ENCODE measurements around the gene CAMSAP1.

CAMSAP1 gene

DNA sequence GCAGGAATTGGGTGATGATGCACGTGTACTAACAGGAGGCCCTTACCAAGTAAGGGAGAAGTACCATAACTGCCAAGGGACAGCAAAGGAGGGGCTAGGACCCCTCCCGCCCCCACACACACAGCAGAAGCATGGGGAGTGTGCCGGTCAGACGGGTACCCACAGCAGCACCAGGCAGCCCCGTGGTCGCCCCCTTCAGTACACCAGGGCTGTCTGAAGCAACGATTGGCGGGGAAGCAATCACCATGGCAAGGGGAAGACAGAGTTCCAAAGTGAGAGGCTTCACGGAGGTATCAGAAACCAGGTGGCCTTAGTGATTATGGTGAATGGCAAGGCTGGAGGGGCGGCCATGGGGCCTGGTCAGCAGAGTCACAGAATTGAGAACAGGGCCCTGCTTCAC, 72.2 kb downstream of the CAMSAP1 start:
- no peak for DNase-seq (ENCODE audit: low read depth)

DNA sequence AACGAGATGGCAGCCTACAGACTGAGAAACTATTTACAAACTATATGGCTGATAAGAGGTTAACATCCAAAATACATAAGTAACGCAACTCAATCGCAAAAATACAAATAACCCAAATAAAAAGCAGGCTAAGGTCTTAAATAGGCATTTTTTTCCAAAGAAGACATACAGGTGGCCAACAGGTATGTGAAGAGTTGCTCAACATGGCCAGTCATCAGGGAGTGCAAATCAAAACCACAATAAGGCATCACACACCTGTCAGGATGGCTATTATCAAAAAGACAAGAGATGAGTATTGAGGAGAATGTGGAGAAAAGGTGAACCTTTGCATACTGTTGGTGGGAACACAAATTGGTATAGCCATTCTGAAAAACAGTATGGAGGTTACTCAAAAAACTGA, 73.5 kb downstream of the CAMSAP1 start:
- DNase-seq (ENCODE audit: low read depth), result no peak

DNA sequence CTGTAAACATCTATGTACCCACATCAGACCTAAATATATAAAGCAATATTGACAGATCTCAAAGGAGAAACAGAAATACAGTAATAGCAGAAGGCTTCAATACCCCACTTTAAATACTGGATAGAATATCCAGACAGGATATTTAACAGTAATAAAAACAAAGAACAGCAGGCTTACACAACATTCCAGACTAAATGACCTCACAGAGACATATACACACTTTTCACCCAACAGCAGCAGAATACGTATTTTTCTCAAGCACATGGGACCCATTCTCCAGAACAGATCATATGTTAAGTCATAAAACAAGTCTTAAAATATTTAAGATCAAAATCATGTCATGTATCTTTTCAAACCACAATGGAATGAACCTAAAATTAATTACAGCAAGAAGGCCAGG, 76.8 kb downstream of the CAMSAP1 start:
- no peak for DNase-seq (ENCODE audit: low read depth)

DNA sequence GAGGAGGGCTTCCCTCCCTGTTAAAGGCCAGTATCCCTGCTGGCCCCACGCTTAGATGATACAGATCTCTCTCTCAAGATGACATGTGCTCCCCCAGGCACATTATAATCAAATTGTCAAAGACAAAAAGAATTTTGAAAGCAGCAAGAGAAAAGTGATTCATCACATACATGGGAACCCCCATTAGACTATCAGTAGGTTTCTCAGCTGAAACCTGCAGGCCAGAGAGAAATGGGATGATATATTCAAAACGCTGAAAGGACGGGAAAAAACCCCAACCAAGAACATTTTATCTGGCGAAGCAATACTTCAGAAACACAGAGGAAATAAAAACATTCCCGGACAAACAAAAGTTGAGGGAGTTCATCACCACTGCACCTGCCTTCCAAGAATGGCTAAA, 78.7 kb downstream of the CAMSAP1 start:
- no peak for DNase-seq (ENCODE audit: low read depth)

DNA sequence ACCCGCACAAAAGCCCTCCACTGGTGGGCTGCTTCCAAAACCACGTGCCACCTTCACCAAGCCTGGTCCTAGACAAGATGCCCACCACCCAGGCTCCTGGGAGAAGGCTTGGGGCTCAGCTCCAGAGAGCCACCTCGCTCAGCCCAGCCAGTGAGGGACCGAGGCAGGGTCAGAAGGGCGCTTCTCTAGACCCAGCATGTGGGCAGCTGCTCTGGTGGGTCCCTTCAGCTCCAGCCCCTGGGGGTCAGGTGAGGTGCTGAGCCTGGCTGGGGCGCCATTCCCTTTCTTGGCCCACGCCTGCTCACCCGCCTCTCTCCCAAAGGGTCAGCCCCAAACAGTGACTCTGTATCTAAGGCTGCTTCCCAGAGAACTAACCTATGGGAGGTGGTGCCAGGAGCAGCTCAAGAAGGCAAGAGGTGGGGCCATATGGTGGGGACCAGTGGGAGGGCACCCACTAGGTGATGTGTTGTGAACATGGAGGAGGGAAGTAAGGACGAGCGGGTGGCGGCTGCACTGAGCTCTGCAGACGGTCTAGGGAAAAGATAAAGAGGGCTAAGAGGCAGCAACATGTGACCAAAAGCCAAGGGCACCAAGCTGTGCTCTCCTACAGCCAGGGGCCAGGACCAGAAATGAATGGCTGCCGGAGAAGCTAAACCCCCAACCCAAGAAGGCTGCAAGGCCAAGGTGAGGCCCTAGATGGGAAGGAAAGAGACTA, 79.3 kb downstream of the CAMSAP1 start:
- DNase-seq (ENCODE audit: low read depth), result no peak

DNA sequence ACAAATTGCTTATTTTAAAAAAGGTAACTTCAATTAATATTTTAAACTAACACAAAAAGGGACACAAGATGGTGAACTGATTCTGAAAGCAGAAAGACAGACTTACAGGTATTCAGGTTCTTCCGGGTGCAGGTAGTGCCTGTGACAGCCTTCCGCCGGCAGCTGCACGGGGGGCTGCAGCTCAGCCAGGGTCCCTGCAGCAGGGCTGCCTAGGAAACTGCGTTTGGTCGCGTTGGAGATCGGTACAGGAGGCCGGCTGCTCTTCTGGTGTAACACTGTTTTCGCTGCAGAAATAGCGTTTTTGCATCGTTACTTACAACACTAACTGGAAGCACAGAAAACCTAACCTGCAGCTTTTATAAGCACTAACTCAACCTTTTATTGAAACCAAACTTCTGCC, 80.0 kb downstream of the CAMSAP1 start:
- DNase-seq (ENCODE audit: low read depth), result no peak

DNA sequence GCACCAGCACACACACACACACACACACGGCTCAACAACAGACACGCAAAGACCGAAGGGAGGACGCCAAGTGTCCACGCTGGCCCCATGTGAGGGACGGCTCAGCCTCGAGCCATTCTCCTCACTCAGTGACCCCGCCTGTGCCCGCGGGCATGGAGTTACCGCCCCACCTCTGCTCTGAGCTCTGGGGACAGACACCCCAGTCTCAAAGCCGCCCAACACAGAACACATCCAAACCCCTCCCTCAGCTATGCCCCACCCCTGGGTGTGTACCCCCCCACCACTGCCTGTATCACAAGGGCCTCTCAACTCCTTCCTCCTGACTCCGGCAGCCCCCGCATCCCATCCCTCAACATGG, 81.2 kb downstream of the CAMSAP1 start:
- DNase-seq (ENCODE audit: low read depth), result no peak

DNA sequence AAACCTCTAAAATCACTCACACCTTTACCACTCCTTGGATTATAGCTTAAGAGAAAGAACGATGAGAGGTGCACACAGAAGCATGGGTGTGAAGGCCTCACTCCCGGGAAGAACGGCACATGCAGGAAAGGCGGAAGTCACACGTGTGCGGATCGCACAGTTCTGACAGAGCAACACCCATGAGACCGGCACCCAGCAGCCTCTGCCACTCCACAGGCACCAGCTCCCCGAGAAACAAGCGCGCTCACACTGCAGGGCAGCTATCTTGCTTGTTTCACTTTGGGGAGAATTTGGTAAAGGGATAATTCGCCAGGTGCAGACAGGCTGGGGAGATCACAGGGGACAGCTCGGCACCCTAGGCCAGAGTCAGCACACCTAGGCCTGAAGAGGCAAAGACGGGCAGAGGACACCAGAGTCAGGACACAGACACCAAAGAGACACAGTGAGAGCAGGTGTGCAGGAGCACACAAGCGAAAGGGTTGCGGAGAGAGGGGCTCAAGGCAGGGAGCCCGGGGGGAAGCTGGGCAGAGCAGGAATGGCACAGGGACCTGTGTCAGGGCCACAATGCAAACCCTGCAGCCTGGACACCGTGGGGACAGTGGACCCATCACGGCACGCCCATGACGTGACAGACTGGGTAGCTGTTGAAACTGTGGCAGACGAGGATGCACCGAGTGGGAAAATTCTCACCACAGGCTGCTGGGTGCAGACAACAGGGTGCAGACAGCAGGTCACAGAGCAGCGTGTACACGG, 81.7 kb downstream of the CAMSAP1 start:
- DNase-seq (ENCODE audit: low read depth), result no peak

DNA sequence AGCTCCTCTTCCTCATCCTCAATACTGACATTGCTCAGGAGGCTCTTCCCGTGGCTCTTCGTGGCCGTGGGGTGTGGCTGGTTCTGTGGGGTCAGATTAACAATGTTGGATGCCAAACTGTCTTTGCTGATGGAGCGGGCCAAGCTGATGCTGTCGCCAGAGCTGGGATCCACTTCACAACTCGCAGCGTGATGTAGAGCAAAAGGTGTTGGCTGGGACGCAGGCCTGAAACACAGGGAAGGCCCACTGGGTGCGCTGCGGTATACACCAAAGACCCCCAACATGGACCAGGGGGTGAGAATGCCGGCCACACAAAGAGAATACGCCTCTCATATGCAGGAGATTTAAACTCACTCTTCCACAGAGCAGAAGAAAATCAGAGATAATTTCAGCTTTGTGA, 84.3 kb downstream of the CAMSAP1 start:
- DNase-seq (ENCODE audit: low read depth), result no peak

DNA sequence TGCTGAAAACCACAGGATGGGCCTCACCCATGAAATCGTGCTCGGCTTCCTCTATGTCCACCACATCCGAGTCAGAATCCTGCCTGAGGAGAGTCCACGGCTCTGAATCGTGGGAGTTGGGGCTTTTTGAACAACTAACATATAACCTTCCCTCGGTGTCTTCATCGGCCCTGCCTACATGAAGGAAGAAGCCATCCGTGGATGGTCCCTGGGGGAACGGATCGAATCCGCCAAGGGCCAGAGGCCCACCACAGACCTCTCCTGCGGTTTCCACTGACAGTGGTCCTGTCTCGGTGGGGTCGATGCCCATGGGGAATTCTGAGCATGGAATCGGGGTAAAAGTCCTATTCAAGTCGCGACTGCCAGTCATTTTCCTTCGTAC, 85.0 kb downstream of the CAMSAP1 start:
- DNase-seq (ENCODE audit: low read depth), result no peak

DNA sequence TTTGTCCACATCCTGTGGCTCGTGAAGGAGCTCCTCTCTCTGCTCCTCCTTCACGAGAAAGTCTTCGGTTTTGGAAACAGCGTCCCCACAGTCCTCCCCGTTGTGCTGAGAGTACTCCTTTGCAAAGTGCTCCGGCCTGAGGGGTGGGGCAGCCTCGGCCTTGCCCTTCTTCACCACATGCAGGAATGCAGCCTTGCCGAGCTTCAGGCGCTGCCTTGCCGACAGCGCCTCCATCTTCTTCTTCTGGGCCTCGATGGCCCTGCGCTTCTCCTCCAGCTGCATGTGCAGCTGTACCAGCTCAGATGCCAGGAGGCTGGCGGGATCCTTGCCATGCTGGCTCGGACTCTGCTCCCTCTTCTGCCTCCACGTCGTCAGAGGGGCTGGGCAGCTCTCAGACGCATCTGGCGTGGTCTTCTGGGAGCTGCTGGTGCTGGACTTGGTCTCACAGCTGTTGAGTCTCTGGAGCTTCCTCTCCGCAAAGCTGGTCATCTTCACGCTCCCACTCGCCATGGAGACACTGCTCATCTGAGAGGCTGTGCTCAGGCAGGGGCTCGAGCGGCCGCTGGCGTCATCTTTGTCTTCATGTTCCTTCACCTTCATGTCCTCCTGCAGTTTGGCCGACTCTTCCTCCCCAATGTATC, 85.5 kb downstream of the CAMSAP1 start:
- no peak for DNase-seq (ENCODE audit: low read depth)

DNA sequence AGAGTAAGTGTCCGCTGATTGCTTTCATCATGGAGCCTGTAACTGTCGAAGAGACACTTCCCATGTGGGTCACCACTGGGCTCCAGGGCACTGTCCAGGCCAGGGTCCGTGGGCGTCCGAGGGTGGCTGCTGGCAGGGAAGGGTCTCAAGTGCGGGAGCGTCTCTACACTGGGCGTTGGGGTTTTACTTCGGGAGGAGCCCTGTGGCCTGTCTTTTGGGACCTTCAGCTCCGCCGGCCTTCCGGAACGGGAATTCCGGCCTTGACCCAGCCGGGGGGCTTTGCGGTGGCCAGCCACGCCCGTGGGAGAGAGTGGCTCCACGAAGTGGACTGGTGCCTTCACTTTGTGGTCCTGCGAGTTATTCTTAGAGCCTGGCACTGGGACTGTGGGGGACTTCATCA, 86.2 kb downstream of the CAMSAP1 start:
- DNase-seq (ENCODE audit: low read depth), result no peak

DNA sequence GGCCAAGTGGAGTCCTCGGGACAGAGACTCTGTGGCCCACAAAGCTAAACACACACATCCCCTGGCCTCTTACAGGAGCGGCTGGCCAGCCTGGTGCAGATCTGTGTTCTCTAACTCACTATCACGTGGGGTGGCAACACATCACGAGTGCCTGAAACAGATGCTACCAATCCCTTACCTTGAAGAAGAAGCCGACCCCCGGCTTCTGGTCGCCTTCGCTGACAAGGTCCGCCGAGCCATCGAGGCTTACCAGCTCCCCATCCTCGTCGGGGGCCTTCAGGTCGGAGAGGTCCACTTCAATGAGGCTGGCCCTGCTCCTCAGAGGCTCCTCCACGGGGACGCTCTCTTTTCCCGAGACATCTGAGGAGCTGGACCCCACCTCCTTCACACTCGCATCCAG, 86.7 kb downstream of the CAMSAP1 start:
- no peak for DNase-seq (ENCODE audit: low read depth)

DNA sequence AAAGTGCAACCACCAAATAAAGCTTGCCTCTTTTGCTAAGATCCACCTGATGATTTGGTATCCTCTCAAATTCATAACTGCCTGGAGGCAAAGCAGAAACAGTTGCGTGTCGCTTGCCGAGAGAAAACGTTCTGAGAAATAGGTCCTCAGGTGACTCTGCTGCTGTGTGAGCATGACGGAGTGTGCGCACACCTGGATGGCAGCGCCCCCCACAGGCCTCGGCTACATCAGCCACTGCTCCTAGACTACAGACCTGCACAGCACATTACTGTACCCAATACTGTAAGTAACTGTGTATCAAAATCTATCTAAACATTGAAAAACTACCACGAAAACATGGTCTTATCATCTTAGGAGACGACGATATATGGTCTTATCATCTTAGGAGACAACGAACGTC, 87.4 kb downstream of the CAMSAP1 start:
- DNase-seq (ENCODE audit: low read depth), result no peak

DNA sequence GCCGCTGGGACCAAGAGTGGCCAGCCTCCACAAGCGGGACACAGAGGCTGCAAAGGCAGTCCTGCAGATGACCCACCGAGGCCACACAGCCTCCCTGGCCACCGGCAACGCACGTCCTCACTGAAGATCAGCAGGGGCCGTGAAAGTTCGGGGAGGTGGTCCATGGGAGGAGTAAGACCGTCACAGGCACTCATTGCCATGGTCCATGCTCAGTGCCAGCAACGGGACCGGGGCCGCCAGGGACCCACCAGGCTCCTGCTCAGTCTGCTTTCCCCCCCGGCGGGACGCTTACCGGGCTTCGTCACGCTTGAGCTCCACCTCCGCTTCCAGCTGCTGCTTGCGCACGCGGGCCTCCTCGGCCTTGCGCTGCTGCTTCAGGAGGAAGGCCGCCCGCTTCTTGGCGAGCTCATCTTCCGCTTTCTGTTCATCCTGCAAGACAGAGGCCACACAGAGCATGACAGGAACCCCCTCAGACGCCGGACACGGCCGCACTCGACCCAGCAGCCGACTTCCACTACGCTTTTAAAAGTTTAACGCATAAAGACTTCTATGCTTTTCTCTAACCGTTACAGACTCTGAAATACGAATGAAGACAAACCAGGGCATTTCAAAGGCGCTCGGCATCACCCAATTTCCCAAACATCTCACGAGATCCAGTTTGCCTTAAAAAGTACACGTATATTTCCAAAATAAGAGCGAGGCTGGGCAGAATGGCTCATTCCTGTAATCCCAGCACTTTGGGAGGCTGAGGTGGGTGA, 88.4 kb downstream of the CAMSAP1 start:
- no peak for DNase-seq (ENCODE audit: low read depth)

DNA sequence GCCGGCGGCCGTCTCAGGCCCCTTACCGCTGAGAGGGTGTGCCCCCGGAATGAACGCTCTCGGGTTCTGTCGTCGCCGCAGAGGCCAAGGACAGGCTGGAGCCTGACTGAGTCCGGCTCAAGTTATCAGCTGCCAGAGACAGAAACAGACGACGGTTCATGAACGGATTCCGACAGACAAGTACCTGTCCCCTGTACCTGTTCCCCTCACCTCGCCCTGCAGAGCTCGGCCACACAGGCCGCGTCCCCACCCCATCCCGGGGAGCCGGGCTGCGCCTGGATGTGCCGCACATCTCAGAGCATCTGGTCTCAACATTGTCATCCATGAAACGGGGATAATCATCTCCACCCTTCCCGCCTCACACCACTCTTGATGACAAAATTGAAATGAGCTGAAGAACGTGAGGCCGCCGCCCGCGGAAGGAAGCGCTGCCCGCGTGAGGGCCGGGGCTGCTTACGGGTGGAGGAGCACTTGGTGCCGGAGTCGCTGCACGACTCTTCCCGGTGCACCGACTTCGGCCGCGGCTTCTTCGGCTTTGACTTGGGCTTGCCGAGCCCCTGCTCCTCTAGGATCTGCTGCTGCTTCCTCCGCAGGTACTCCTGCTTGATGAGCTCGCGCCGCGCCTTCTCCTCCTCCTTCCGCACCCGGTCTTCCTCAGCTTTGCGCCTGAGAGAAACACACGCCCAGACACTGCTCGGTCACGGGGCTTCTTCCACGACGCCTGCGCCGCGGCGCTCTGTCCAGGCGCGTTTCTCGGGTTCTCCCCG, 89.2 kb downstream of the CAMSAP1 start:
- DNase-seq (ENCODE audit: low read depth), result no peak

DNA sequence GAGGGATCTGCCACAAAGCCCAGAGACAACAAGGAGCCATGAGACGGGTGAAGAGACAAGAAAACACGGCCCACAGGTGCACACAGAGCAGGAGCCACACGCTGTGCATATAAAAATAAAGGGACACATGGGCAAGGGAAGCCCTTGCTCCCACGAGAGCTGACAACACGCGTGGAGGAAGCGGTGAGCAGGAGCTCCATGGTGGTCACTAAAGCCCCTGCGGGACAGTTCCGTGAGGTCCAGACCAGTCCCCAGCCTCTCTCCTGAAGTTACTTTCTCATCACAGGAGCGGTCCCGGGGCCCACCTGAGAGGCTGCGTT, 90.7 kb downstream of the CAMSAP1 start:
- DNase-seq (ENCODE audit: low read depth), result no peak

DNA sequence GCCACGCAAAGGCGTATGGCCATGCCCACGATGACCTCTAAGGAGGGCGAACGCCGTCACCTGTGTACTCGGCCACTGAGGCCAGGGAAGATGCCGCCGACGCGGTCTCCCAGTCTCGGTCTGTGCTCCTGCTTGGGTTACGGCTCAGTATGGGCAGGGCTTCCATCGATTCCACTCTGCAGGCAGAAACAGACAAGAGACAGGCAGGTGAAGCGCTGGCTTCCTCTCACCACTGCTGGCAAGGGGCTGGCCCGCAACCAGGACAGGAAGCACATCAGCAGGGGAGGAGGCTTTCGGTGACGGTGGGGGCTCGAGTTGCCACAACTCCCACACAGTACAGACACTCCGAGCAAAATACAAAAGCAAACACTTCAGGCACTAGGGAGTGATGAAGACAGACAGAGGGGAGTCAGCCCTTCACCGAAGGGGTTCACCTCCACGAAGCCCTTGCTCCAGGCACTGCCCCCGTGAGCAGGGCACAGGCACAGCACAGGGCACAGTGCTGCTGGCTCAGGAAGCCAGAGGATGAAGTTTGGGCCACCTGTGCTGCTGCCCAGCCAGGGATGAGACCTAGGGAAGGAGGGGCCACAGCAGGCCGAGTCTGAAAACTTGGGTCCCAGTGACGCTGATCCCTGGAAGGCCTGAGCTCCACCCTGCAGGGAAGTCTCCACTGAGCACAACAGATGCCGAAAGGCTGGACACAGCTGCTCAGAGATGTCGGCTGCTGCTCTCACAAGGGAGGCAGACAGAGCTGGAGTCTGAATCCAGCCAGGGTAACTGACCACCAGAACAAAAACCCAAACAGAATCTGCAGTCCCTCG, 91.3 kb downstream of the CAMSAP1 start:
- no peak for DNase-seq (ENCODE audit: low read depth)

DNA sequence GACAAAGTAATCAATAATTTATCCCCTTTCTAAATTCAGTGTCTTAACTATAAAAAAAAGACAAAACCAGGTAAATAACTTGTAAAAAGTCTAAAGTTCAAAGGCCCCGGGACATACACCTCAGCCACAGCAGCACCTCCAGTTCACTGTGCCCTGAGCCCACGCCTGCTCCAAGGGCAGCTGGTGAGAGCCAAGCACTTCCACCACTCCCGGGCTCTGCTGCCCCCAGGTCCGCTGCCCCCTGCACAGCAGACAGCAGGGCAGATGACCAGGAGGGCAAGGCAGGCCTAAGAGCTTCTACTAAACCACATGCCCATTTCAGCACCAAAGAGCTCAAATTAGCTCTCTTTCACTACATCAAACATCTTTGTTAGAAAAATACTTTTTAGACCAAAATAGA, 91.9 kb downstream of the CAMSAP1 start:
- DNase-seq (ENCODE audit: low read depth), result no peak

DNA sequence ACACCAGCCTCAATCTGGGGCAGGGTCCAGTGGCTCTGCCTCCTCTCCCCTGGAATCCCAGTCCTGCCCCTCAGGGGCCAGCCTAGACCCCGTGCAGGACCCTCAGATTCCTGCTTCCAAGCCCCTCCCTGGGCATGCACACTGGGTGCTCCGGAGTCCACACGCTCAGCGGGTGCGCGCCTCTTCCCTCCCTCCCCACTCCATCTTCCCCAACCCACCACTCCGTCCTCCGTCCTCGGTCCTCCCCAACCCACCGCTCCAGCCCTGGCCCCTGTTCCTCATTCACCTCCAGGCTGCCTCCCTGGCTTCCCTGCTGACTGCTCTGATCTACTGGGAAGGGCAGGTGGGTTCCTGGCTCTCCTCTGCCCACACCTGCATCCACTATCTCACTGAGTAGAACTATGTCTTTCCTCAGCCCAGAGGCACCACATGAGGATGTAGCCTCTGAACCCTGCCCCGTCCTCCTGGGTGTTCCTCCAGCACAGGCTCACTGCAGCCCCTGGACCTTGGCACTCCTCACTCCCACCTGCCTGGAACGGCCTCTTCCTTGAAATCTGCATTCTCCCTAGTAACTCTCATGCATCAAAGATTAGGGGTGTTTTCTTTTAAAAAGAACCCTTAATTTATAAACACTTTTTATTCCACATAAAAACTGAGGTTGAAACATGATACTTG, 92.8 kb downstream of the CAMSAP1 start:
- no peak for DNase-seq (ENCODE audit: low read depth)

Data from stimulated activated CD8-positive, alpha-beta memory T cell treated with anti-CD3 and anti-CD28 coated beads, Interleukin-4, amount 100 ng/mL, for 24 hours (primary cell).